Activated naive CD8-positive, alpha-beta T cell treated with anti-CD3 and anti-CD28 coated beads, Interleukin-2, amount 10 ng/mL, durations not matched to agents 7 days and 5 days (primary cell): ENCODE results near the gene SUN1. TPM values are rescaled to one million over a fixed set of nuclear protein-coding genes. Genes with fewer than 3 reads are reported as not detected.
"Not testable (repeated sequence)": the region's sequence is repeated elsewhere in the genome, so short reads cannot be mapped to it uniquely, and the experiment has no call there.

Source experiments
- ATAC-seq: fragments of 150-1000 bp; cut with Tn5 transposase; one replicate; pipeline ENCODE4 v1.10.0; 2021; ENCODE audit warnings: low read depth, moderate library complexity
- POLR2A ChIA-PET: fragments of 350-600 bp; sonication (Branson Sonifier 250); formaldehyde crosslinking; loops from one replicate; lab custom pipeline; 2021; ENCODE audit warnings: antibody characterized with exemption; lab: Charles Lee
- DNase-seq: peaks from one replicate; pipeline ENCODE4 v3.0.0; 2021
- H3K27ac Mint-ChIP-seq: one replicate; pipeline ENCODE4 v1.8.0; 2022; ENCODE audit warnings: mild to moderate bottlenecking, mixed read lengths
- H3K27me3 Mint-ChIP-seq: one replicate; pipeline ENCODE4 v1.8.0; 2022; ENCODE audit warnings: mild to moderate bottlenecking, moderate library complexity, mixed read lengths
- H3K36me3 Mint-ChIP-seq: one replicate; pipeline ENCODE4 v1.8.0; 2021; ENCODE audit warnings: mild to moderate bottlenecking, mixed read lengths
- H3K4me1 Mint-ChIP-seq: one replicate; pipeline ENCODE4 v1.8.0; 2021; ENCODE audit warnings: mixed read lengths
- H3K4me3 Mint-ChIP-seq: one replicate; pipeline ENCODE4 v1.8.0; 2022; ENCODE audit warnings: mild to moderate bottlenecking, moderate library complexity, mixed read lengths
- H3K9me3 Mint-ChIP-seq: one replicate; pipeline ENCODE4 v1.8.0; 2021; ENCODE audit warnings: mixed read lengths
- total RNA-seq, 2 experiments: library from RNA; stranded (reverse); gene quantifications; one replicate each; pipeline ENCODE4 v1.2.3, GENCODE V29; 2021

Gene SUN1
- total RNA-seq, 2 experiments from 2014 or later = 86.3 to 86.7 TPM

- ATAC-seq, H3K27me3 Mint-ChIP-seq, H3K9me3 Mint-ChIP-seq, POLR2A ChIA-PET, H3K4me3 Mint-ChIP-seq, H3K27ac Mint-ChIP-seq, H3K36me3 Mint-ChIP-seq, DNase-seq, H3K4me1 Mint-ChIP-seq: not testable (repeated sequence)
Measured at GRCh38 chr7:796434-797169, 35.7 kb upstream of the SUN1 start.

- no peak for ATAC-seq
Measured at GRCh38 chr7:798921-799470, 33.3 kb upstream of the SUN1 start.

GRCh38 chr7:800692-801091, 31.6 kb upstream of the SUN1 start:
- H3K9me3 Mint-ChIP-seq = no peaks in the 10 kb centered on the region

More at GRCh38 chr7:798921-799470, 33.3 kb upstream of the SUN1 start:
- POLR2A ChIA-PET = interaction anchor here (0.6 kb wide), 1 partner anchor 79 kb away, joined by 3 read pairs; no protein-coding TSS in a partner anchor
- Mint-ChIP-seq H3K27me3 (peaks cover 2% of the 10 kb centered on the region), H3K9me3 (no peaks in the 10 kb centered on the region), H3K4me1 (peaks cover 2% of the 10 kb centered on the region), H3K36me3 (peaks cover 1% of the 10 kb centered on the region), H3K4me3 (no peak overlapping the region), H3K27ac (no peak overlapping the region)
- no peak for DNase-seq

DNA sequence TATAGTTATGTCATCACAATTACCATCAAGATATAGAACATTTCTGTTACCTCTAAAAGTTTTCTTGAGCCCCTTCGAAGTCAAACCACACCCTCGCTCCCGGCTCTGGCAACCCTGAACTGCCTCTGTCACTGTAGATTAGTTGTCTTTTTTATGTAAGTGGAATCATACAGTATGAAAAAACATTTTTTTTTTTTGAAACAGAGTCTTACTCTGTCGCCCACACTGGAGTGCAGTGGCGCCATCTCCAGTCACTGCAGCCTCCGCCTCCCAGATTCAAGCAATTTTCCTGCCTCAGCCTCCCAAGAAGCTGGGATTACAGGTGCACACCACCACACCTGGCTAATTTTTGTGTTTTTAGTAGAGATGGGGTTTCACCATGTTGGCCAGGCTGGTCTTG, 30.9 kb upstream of the SUN1 start:
- H3K36me3 Mint-ChIP-seq, H3K4me1 Mint-ChIP-seq, POLR2A ChIA-PET, H3K27me3 Mint-ChIP-seq, H3K4me3 Mint-ChIP-seq, H3K9me3 Mint-ChIP-seq, DNase-seq, ATAC-seq, H3K27ac Mint-ChIP-seq: not testable (repeated sequence)

More at GRCh38 chr7:800692-801091, 31.6 kb upstream of the SUN1 start:
- H3K4me1 Mint-ChIP-seq = peaks cover 2% of the 10 kb centered on the region
- POLR2A ChIA-PET = no interaction called here
- DNase-seq (no peak), ATAC-seq (no peak)
- H3K4me3 Mint-ChIP-seq = no peak overlapping the region
- peaks cover 2% of the 10 kb centered on the region for H3K27me3 Mint-ChIP-seq
- no peaks in the 10 kb centered on the region for H3K36me3 Mint-ChIP-seq
- H3K27ac Mint-ChIP-seq = no peak overlapping the region

GRCh38 chr7:801940-802381, 30.3 kb upstream of the SUN1 start:
- Mint-ChIP-seq H3K4me3 (no peak overlapping the region), H3K27me3 (peaks cover 2% of the 10 kb centered on the region), H3K36me3 (no peaks in the 10 kb centered on the region), H3K9me3 (no peaks in the 10 kb centered on the region), H3K4me1 (peaks cover 2% of the 10 kb centered on the region), H3K27ac (no peak overlapping the region)
- ATAC-seq (no peak), DNase-seq (no peak)
- POLR2A ChIA-PET = no interaction called here

DNA sequence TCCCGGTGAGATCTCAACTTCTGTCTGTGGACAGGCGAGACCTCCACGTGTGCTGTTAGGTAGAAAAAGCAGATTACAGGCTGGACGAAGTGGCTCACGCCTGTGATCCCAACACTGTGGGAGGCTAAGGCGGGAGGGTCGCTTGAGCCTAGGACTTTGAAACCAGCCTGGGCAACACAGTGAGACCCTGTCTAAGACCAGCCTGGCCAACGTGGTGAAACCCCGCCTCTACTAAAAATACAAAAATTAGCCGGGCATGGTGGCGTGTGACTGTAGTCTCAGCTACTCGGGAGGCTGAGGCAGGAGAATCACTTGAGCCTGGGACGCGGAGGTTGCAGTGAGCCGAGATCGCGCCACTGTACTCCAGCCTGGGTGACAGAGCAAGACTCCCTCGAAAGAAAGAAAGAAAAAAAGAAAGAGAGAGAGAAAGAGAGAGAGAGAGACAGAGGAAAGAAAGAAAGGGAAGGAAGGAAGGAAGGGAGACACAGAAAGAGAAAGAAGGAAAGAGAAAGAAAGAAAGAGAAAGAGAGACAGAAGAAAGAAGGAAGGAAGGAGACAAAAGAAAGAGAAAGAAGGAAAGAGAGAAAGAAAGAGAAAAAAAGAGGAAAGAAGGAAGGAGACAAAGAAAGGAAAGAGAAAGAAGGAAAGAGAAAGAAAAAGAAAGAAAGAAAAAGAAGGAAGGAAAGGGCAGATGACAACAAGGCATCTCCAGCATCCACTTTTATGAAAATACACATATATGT, 29.6 kb upstream of the SUN1 start:
- no peak overlapping the region for H3K27ac Mint-ChIP-seq
- peaks cover 2% of the 10 kb centered on the region for H3K27me3 Mint-ChIP-seq
- DNase-seq (no peak), ATAC-seq (no peak)
- no peak overlapping the region for H3K4me3 Mint-ChIP-seq
- POLR2A ChIA-PET = no interaction called here
- H3K36me3 Mint-ChIP-seq = peaks cover under 1% of the 10 kb centered on the region
- no peaks in the 10 kb centered on the region for H3K9me3 Mint-ChIP-seq
- H3K4me1 Mint-ChIP-seq = peaks cover 2% of the 10 kb centered on the region

DNA sequence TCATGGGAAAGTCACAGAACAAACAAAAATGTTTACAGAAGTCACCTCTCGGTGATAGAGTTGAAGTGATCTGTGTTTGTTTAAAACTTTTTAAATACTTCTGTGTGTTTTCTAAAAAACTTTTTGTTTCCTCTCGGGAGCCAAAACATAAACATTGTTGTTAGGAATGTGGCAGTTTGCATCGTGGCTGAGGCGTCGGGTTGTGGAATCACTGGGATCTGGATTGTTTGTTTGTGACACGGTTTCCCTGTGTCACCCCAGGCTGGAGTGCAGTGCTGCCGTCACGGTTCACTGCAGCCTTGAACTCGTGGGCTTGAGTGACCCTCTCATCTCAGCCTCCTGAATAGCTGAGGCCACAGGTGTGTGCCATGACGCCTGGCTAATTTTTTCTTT, 29.0 kb upstream of the SUN1 start:
- no peak overlapping the region for H3K27ac Mint-ChIP-seq
- H3K9me3 Mint-ChIP-seq = peaks cover 2% of the 10 kb centered on the region
- peaks cover 3% of the 10 kb centered on the region for H3K36me3 Mint-ChIP-seq
- DNase-seq (no peak), ATAC-seq (no peak)
- H3K4me3 Mint-ChIP-seq = no peak overlapping the region
- H3K4me1 Mint-ChIP-seq = peaks cover 2% of the 10 kb centered on the region
- H3K27me3 Mint-ChIP-seq = peaks cover 7% of the 10 kb centered on the region
- POLR2A ChIA-PET = no interaction called here

GRCh38 chr7:803796-804195, 28.5 kb upstream of the SUN1 start:
- H3K27ac Mint-ChIP-seq, H3K36me3 Mint-ChIP-seq, H3K4me3 Mint-ChIP-seq, ATAC-seq, H3K9me3 Mint-ChIP-seq, DNase-seq, POLR2A ChIA-PET, H3K4me1 Mint-ChIP-seq: not testable (repeated sequence)
- H3K27me3 Mint-ChIP-seq = peaks cover 13% of the 10 kb centered on the region

DNA sequence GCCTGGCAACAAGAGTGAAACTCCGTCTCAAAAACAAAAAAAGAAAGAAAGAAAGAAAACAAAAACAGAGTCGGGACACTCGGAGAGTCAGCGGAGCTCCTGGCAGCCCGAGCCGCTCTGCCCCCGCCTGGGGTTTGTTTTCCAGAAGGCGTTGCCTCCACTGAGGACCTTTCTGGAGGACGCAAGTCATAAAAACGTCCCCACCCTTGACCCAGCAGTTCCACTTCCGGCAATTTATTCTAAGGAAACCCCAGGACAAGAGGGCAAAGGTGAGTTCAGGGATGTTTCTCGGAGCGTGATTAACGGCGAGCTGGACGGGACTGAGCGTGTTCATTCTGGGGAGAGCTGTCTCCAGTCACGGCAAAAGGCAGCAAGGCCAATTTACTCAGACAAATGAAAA, 27.0 kb upstream of the SUN1 start:
- POLR2A ChIA-PET = no interaction called here
- Mint-ChIP-seq H3K4me3 (no peak overlapping the region), H3K4me1 (peaks cover 2% of the 10 kb centered on the region), H3K9me3 (peaks cover 2% of the 10 kb centered on the region), H3K27ac (no peak overlapping the region), H3K27me3 (peaks cover 23% of the 10 kb centered on the region), H3K36me3 (peaks cover 5% of the 10 kb centered on the region)
- ATAC-seq (no peak), DNase-seq (no peak)

GRCh38 chr7:815284-816216, 16.7 kb upstream of the SUN1 start:
- Mint-ChIP-seq H3K27ac (peak overlapping the region; percentile 70), H3K36me3 (peaks cover 4% of the 10 kb centered on the region), H3K9me3 (no peaks in the 10 kb centered on the region), H3K27me3 (peaks cover 31% of the 10 kb centered on the region), H3K4me3 (peak overlapping the region; percentile 80), H3K4me1 (peaks cover 34% of the 10 kb centered on the region)
- DNase-seq (peak; percentile 54), ATAC-seq (no peak)
- POLR2A ChIA-PET = interaction anchor here (0.7 to 3.3 kb wide), 4 partner anchors 16 to 60 kb away, joined by 3 to 20 read pairs (median 8); partner anchors contain the start of genes GET4 and SUN1

DNA sequence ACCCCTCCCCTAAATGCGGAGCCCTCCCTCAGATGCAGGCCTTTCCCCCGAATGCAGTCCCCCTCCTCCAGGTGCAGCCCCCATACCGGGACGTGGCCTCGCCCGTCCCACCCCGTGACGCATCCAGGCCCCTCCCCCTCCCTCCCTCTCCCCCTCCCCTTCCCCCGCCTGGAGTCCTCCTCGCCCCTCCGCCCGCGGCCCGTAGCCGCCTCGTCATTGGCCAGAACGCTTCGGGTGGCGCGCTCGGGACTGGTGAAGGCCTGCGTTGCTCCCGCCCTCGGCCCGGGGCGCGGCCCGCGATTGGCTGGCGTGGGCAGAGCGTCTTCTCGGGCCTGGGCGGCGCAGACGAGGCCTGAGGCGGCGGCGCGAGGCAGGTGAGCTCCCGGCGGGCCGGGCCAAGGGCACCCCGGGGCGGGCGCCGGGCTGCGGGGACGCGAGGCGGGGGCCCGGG, 16.0 kb upstream of the SUN1 start:
- DNase-seq (peak; percentile 97), ATAC-seq (peak; percentile 99)
- POLR2A ChIA-PET = interaction anchor here (0.7 to 3.3 kb wide), 5 partner anchors 15 to 200 kb away, joined by 3 to 20 read pairs (median 4); partner anchors contain the start of genes GET4 and SUN1
- H3K9me3 Mint-ChIP-seq = no peaks in the 10 kb centered on the region
- H3K4me3 Mint-ChIP-seq = peak overlapping the region; percentile 80
- peaks cover 4% of the 10 kb centered on the region for H3K36me3 Mint-ChIP-seq
- peaks cover 27% of the 10 kb centered on the region for H3K27me3 Mint-ChIP-seq
- peaks cover 36% of the 10 kb centered on the region for H3K4me1 Mint-ChIP-seq
- H3K27ac Mint-ChIP-seq = no peak overlapping the region

DNA sequence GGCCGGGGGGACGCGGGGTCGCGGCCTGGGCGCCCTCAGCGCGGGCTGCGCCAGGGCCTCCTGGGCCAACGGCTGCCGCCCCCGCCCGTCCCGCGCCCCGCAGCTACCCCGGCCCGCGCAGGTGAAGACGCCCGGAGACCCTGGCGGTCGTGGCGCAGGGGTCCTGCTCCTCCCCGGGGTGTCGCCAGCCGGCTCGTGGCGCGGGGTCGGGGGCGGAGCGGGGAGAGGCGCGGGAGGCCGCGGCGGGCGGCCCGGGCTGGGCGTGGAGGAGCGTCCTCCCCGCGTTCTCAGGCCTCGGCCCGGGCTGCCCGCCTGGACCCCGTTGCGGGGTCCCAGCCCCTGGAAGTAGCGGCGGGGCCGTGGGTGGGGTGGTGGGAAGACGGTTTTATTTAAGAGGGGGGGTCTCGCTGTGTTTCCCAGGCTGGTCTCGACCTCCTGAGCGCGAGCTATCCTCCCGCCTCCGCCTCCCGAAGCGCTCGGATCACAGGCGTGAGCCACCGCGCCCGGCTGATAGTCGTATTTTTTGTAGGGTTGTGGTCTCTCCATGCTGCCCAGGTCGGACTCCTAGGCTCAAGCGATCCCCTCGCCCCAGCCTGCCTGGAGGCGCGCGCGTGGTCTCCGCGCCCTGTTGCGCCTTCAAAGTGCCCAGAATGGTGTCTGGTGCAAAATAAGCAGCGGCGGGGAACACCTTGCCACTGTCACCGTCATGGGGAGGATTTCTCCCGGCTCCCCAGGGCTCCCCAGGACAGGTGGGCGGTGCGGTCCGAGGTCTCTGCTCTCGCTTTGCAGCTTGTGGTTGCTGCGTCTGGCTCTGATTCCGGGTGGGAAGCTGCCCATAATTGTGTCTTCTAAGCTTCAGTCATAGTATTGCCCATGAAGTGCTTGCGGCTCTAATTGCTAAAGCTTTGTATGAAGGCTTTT, 15.3 kb upstream of the SUN1 start:
- H3K9me3 Mint-ChIP-seq = no peaks in the 10 kb centered on the region
- DNase-seq (peak; percentile 55), ATAC-seq (peak; percentile 20)
- POLR2A ChIA-PET = interaction anchor here (0.6 to 3.3 kb wide), 6 partner anchors 15 to 269 kb away, joined by 3 to 20 read pairs (median 4); partner anchors contain the start of genes GET4 and SUN1
- peaks cover 36% of the 10 kb centered on the region for H3K4me1 Mint-ChIP-seq
- H3K36me3 Mint-ChIP-seq = peaks cover 4% of the 10 kb centered on the region
- peak overlapping the region; percentile 87 for H3K4me3 Mint-ChIP-seq
- H3K27ac Mint-ChIP-seq = no peak overlapping the region
- peaks cover 20% of the 10 kb centered on the region for H3K27me3 Mint-ChIP-seq
